Left forelimb (tissue), 1 donor: ENCODE data around the gene BCAR1.
"Not testable (repeated sequence)": the region's sequence is repeated elsewhere in the genome, so short reads cannot be mapped to it uniquely, and the experiment has no call there.

Experiments
- DNase-seq: peaks from one replicate; pipeline ENCODE4 v3.0.0-alpha.2; 2018; ENCODE audit warnings: low spot score

Gene BCAR1

DNA sequence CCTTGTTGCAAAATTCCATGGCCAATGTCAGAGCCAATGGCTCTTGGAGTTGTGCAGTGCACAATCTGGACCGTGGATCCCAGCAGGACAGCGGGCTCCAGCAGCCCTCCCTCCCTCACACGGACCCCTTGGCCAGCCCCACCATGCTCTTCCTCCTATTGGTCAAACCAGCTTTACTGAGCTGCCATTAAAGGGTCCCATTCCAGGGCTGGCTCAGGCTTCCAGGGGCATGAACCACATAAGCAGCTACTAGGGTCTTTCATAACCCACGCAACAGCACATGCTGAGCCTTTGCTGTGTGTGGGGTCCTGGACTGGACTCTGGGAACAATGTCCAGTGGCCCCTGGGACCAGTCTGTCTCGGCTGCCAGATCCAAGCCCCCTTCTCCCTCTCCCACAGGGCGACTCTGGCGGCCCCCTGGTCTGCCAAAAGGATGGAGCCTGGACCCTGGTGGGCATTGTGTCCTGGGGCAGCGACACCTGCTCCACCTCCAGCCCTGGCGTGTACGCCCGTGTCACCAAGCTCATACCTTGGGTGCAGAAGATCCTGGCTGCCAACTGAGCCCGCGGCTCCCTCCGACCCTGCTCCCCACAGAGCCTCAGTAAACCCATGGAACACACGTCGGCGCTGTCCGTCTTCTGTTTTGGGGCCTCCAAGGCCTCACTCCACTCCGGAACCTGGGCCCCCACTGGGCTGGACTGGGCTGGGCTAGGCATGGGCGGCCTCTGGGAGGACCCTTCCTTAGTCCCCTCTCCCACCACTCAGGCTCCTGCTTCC lies 26.9 kb downstream of the BCAR1 start:
- peak; percentile 66 for DNase-seq

DNA sequence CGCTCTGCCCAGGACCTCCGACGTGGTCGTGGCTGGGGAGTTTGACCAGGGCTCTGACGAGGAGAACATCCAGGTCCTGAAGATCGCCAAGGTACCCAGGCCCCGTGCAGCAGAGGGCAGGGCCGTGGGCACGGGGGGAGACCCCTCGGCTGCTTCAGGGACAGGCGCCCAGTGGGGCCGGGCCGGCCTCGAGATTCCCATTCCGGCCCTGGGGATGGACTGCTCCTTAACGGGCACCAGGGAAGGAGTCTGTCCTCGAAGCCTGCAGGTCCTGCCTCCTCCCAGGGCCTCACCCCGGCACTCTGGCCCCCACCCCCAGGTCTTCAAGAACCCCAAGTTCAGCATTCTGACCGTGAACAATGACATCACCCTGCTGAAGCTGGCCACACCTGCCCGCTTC lies 28.3 kb downstream of the BCAR1 start:
- not testable (repeated sequence) for DNase-seq

DNA sequence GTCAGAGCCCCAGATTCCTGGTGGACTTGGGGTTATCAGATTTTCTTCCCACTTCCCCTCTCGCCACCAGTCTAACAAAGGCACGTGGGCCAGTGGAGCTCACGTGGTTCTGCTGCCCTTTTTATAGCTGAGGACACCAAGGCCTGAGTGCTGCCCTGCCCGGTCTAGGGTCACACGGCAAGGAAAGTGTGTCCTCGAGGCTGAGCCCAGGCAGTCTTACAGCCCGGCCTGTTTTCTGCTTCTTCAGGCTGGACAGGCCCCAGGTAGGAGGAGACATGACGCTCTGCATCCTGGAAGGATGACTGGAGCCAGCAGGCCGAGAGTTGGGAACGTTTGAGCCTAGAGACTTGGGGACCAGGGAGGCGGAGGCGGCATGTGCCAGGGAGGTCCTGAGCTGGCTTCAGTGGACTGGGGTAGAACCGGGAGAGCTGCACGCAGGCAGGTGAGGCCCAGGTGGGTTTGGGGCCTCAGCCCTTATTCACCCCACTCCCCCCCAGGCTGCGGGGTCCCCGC lies 29.1 kb downstream of the BCAR1 start:
- DNase-seq = peak; percentile 63

DNA sequence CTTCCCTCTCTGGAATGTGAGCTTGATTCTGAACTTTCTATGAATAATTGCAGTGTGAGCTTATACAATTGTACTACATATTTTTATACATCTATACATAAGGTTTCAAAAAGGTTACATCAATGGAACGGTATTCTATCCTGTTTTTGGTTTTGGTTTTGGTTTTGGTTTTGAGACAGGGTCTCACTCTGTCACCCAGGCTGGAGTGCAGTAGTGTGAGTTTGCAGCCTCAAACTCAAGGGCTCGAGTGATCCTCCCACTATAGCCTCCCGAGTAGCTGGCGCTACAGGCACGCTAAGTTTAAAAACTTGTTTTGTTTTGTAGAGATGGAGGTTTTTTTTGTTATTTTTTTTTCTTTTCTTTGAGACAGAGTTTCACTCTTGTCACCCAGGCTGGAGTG lies 31.6 kb downstream of the BCAR1 start:
- DNase-seq = no peak

DNA sequence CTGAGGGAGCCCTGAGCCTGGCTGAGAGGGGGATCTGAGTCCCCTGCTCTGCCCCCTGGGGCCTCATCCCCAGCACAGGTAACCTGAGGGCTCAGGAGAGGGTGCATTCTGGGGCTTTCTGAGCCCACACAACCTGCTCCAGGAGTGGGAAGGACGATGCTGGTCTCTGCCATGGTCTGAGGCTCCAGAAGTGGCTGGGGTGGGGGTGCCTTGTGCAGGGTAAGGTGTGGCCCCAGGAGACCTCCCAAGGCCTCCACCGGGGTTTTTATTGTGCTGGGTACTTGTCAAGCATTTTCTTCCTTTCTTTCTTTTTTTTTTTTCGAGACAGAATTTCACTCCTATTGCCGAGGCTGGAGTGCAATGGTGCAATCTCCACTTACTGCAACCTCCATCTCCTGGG lies 32.3 kb downstream of the BCAR1 start:
- no peak for DNase-seq

DNA sequence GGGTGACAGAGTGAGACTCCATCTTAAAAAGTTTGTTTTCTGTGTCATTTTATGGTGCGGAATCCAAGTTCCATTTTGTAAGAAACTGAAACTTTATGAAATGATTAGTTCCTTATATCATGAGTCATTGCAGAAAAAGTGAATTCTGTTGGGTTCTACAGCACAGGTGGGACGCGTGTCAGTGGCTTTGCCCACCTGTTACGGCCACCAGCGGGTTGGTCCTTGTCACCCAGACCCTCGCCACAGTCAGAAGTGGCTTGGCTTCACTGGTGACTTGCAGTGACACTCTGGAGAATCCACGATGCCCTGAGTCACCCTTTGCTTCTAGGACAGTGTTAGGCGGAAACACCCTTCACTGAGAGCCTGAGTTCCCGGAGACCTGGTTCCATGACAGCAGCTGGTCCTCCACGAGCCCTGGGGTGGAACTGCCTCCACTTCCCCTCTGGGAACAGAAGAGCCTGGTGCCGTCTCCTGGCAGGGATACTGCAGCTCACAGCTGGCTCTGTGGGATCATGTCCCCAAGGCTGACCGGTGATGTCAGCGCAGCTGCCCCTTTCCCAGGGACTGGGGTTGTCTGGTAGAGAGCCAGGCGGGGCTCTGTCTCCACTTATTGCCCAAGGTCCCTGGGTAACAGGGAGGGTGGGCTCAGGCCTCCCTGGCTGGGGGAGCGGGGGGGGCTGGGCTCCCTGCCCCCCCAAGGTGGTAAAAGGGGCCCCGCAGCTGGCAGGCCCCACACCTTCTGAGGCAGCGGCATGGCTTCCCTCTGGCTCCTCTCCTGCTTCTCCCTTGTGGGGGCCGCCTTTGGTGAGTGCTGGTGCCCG lies 33.0 kb downstream of the BCAR1 start, which contains the start of gene CTRB1:
TSS of gene CTRB1 (plus strand) at position 733 of the 821 bp plus-strand sequence. CDS start at position 753, 20 bp downstream.
- DNase-seq = no peak

DNA sequence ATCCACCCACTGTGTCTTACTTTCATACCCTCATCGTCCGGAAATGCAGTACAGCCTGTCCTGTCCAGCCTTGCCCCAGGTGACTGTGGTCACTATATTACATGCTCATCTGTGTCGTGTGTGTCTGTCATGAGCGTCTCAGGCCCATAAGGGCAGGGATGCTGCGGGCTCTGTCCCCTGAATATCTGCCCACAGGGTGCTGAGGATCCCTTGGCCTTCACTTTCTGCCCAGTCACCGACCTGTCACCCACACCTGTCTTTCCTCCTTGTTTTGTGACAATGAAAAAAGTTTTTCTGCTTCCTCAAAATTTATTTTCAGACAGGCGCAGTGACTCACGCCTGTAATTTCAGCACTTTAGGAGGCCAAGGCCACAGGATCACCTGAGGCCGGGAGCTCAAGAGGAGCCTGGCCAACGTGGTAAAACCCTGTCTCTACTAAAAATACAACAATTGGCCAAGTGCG lies 34.0 kb downstream of the BCAR1 start:
- DNase-seq = no peak

DNA sequence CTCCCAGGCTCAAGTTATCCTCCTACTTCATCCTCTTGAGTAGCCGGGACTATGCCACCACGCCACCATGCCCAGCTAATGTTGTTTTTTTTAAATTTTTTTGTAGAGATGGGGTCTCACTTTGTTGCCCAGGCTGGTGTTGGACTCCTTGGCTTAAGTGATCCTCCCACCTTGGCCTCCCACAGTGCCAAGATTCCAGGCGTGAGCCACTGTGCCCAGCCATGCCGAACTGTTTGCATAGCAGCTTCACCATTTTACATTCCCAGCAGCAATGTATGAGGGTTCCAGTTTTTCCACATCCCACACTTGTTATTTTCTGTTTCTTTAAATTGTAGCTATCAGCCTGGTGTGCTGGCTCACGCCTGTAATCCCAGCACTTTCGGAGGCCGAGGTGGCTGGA lies 34.8 kb downstream of the BCAR1 start:
- DNase-seq = no peak

DNA sequence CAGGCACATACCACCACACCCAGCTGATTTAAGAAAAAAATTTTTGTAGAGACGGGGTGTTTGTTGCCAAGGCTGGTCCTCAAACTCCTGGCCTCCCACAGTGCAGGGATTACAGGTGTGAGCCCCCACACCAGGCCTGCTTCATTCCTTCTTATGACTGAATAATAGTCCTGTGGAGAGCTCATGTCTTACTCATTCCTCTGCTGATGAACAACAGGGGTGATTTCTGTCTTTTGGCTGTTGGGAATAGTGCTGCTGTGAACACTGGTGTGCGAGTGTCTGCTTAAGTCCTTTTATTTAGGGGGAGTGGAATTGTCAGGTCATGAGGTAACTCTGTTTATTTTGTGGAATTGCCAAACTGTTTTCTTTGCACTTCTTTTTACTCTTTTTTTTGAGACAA lies 35.3 kb downstream of the BCAR1 start:
- no peak for DNase-seq

DNA sequence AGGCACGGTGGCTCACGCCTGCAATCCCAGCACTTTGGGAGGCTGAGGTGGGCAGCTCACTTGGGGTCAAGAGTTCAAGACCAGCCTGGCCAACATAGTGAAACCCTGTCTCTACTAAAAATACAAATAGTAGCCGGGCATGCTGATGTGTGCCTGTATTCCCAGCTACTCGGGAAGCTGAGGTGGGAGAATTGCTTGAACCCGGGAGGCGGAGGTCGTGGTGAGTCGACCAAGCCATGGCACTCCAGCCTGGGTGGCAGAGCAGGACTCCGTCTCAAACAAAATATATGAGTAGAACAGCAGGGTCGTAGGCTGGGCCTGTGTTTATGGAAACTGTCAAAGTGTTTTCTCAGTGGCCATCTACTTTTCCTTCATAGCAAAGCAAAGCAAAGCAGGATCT lies 40.1 kb downstream of the BCAR1 start:
- DNase-seq = not testable (repeated sequence)

DNA sequence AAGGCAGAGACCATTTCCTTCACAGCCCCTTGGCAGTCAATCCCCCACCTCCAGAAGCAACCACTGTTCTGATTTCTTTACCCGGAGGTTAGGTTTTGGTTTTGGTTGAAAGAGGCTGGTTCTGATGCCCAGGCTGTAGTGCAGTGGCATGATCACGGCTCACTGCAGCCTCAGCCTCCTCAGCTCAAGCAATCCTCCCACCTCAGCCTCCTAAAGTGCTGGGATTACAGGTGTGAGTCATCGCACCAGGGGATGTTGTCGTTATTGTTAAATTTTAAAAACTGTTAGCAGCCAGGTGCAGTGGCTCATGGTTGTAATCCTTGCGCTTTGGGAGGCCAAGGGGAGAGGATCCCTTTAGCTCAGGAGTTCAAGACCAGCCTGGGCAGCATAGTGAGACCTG lies 41.5 kb downstream of the BCAR1 start:
- no peak for DNase-seq

DNA sequence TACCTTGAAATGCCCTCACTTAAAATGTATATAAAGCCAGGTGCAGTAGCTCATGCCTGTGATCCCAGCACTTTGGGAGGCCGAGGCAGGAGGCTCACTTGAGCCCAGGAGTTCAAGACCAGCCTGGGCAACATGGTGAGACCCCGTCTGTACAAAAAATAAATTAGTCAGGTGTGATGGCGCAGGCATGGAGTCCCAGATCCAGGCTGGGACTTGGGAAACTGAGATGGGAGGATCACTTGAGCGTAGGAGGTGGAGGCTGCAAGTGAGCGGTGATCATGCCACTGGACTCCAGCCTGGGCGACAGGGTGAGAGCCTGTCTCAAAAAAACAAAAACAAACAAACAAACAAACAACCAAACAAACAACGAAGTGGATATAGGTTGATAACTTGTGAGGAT lies 41.9 kb downstream of the BCAR1 start:
- DNase-seq = not testable (repeated sequence)

DNA sequence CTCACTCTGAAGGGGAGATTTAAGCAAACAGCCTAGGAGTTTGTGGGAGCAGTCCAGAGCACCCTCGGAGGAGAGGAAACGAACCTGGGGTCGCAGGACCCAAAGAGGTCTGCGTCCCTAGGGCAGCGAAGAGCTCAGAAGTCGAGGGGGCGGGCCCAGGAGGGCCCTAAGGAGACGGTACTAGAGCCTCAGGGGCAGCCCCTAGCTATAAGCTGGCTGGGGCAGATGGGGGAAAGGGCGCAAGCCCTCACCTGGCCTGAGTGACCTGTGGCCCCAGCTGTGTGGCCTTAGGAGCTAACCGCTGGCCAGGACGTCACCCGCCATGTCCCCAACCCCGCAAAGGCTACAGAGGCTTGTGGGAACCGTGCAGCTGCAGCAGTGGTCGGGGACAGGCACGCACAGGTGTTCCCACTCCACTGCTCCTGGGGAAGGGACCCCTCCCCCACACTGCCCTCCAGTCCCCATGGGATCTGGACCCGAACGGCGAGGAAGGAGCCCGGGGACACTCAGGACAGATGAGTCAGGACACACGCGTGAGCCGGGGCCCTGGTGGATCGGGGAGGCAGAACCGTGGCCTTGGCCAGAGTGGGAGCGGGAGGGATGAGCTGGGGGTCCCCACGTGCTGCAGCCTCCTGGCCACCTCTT lies 42.4 kb downstream of the BCAR1 start:
- no peak for DNase-seq

DNA sequence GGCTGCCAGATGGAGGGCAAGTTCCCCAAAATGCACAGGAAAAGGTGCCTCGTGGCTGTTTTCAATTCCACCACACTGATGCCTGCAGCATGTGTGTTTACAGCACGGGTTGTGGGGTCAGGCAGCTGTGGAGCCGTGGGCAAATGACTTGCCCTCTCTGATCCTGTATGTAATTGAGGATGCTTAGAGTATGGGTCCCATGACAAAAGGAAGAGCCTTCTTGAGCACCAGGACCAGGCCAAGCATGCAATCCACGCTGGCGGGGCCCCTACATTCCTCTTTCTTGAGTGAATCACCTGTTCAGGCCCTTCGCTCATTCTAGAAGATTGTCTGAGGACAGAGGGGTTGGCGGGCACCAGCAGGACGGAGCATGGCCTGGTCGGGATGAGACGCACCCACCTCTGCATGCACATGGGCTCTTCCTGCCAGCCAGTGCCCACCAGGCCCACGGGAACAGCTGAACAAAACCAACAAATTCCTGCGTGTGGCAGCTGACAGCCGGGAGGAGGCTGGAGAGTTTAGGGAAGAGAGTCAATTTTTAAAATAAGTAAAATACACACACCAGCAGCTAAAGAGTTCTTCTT lies 43.1 kb downstream of the BCAR1 start:
- DNase-seq = no peak

DNA sequence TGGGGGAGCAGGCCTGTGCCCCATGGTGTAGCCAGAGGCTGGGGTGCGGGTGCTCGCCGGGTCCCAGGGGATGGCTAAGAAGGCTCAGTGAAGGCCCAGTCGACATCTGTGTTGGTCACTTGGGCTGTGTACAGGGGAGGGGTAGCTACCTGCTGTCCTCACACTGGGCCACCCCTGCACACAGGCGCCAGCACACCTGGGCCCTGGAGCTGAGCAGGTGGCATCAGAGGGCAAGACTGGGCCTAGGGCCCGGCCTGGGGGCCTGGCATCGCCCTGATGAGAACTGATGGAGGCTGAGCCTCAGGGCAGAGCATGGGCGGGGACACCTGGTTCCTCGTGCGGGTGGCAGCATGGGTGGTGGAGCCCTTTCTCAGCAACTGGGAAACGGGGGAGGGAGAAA lies 43.6 kb downstream of the BCAR1 start:
- no peak for DNase-seq

DNA sequence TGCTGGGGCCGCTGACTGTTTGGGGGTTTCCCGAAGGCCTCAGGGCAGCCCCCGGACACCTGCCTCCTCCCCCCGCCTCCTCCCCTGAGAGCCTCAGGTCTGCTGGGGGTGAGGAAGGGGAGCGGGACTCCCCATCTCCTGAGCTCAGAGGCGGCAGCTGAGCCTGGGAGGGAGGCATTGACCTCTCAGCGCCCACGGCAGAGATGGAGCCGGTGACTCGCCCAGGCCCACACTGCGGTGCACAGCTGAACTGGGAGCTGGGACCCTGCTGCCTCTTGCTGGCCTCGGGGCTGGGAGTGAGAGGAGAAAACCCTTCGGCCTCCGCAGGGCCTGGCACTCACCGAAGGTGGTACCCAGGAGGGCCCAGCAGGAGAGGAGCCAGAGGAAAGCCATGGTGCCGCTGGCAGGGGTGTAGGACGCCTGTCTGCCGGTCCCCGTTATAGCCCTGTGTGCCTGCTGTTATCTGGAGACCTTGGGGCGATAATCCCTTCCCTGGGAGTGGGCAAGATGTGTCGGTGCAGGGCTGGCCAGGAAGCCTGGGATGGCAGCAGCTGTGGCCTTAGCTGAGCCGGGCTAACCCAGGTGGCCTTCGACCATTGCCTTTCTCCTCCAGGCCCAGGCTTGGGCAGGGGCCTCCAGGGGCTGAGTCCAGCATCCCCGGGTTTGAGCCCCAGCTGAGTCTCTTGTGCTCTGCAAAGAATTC lies 44.5 kb downstream of the BCAR1 start, which contains the start of gene CTRB2:
TSS of gene CTRB2 (minus strand) at position 413 of the 703 bp plus-strand sequence. CDS start at position 393, 20 bp downstream.
- no peak for DNase-seq

DNA sequence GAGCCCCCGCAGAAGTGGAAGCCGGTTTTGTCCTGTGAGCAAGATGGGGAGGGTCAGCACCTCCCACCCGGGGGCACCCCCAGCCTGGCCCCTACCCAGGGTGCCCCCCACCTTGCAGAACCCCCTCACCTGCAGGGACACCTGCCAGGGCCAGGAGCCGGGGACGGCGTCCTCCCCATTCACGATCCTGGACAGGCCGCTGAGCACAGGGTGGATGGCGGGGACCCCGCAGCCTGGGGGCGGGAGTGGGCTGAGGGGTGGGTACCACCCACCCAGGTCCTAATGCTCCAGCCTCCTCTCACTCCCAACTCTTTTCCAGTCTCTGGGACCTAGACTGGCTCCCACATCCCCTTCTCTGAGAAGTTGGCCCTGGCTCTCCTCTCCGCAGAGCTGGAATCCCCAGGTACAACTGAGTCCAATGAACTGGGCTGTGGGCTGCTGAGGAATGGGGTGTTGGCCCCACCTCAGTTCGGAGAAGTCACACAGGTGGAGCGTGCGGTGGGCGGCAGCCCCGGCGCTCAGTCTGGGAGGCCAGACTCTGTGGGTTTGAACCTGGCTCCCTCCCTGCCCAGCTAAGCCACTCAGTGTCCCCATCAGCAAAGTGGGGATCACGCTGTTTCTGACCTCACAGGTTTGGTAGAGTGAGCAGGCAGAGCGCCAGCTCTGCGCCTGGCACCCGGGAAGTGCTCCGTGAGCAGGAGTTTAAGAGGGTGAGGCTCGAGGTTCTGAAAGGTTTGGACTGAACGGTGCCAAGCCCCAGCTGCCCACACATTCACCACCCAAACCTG lies 45.3 kb downstream of the BCAR1 start:
- not testable (repeated sequence) for DNase-seq

DNA sequence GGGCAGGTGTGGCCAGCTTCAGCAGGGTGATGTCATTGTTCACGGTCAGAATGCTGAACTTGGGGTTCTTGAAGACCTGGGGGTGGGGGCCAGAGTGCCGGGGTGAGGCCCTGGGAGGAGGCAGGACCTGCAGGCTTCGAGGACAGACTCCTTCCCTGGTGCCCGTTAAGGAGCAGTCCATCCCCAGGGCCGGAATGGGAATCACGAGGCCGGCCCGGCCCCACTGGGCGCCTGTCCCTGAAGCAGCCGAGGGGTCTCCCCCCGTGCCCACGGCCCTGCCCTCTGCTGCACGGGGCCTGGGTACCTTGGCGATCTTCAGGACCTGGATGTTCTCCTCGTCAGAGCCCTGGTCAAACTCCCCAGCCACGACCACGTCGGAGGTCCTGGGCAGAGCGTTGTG lies 46.0 kb downstream of the BCAR1 start:
- not testable (repeated sequence) for DNase-seq

DNA sequence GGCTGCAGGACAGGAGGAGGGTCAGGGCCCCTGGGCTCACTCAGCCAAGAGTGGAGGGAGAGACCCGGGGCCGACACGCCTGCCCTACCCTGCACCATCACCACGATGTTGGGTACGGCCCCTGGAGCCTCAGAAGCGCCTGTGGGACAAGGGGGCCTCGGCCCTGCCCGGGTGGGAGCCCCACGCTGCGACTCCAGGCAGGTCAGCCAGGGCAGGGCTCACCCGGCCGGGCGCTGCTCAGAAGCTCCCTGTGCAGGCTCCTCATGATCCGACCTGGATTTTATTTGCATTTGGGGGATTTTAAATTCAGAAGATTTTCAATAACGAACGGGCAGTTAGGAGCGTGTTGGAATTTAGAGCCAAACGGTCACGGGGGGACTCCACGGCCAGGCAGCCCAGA lies 46.5 kb downstream of the BCAR1 start:
- DNase-seq = not testable (repeated sequence)

DNA sequence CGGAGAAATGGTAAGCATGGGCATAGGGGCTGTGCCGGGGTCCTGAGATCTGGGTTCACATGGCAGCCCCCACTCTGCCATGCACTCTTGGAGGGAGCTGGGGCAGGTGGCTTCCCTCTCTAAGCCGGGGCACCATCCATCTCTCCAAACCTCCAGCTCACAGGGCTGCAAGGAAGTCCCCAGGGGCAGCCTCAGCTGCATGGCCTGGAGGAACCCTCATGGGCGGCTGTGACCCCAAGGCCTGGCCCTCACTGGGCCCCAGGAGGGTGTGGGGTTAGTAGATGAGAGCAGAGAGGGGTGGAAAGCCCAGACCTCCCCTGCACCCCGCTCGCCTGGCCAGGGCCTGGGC lies 47.0 kb downstream of the BCAR1 start:
- no peak for DNase-seq
